Neural cell (in vitro differentiated cells): ENCODE data around the gene ZSWIM8. TPM values are rescaled to one million over a fixed set of nuclear protein-coding genes. Genes with fewer than 3 reads are reported as not detected.

Experiments used
- H2AFZ ChIP-seq: fragments of 200-600, 300-800 bp; sonication (generic), shearing (Covaris generic); 2 replicates; pipeline ENCODE4 v1.6.0; 2014; ENCODE audit warnings: low read depth, mild to moderate bottlenecking, antibody characterized with exemption, low read length, moderate library complexity
- H3F3A ChIP-seq: fragments of 200-600 bp; shearing (Covaris generic); 2 replicates; pipeline ENCODE4 v1.6.1; 2016; ENCODE audit warnings: mild to moderate bottlenecking, moderate library complexity, mixed read lengths, antibody characterized with exemption, low read length; ENCODE audit not compliant: insufficient read depth, poor library complexity, severe bottlenecking
- H3K27ac ChIP-seq: fragments of 200-600, 300-800 bp; sonication (generic), shearing (Covaris generic); 2 replicates; pipeline ENCODE4 v1.5.1; 2014; ENCODE audit warnings: mild to moderate bottlenecking, low read length, moderate library complexity
- H3K27me3 ChIP-seq: fragments of 300-800, 200-600 bp; sonication (generic), shearing (Covaris generic); 2 replicates; pipeline ENCODE4 v1.6.0; 2014; ENCODE audit warnings: mild to moderate bottlenecking, low read depth, low read length, moderate library complexity; ENCODE audit not compliant: insufficient read depth
- H3K36me3 ChIP-seq: fragments of 300-800, 200-600 bp; sonication (generic), shearing (Covaris generic); 2 replicates; pipeline ENCODE4 v1.5.1; 2014; ENCODE audit warnings: mild to moderate bottlenecking, antibody characterized with exemption, low read length, moderate library complexity; ENCODE audit not compliant: insufficient read depth
- H3K4me2 ChIP-seq: fragments of 300-800, 200-600 bp; sonication (generic), shearing (Covaris generic); 2 replicates; pipeline ENCODE4 v1.6.0; 2014; ENCODE audit warnings: mild to moderate bottlenecking, low read length
- H3K4me3 ChIP-seq: fragments of 300-800, 200-600 bp; sonication (generic), shearing (Covaris generic); 2 replicates; pipeline ENCODE4 v1.5.1; 2014; ENCODE audit warnings: mild to moderate bottlenecking, low read length, moderate library complexity
- H3K79me2 ChIP-seq: fragments of 200-600 bp; shearing (Covaris generic); replicated peaks from 2 replicates; pipeline ENCODE4 v1.6.0; 2014; ENCODE audit warnings: mild to moderate bottlenecking, low read length, moderate library complexity; ENCODE audit not compliant: insufficient read depth
- H3K9ac ChIP-seq: fragments of 300-800, 200-600 bp; sonication (generic), shearing (Covaris generic); 2 replicates; pipeline ENCODE4 v1.6.1; 2016; ENCODE audit warnings: mild to moderate bottlenecking, low read length, mixed read lengths
- H3K9me2 ChIP-seq: fragments of 200-600 bp; shearing (Covaris generic); 2 replicates; pipeline ENCODE4 v1.6.1; 2016; ENCODE audit warnings: mild to moderate bottlenecking, low read length, mixed read lengths; ENCODE audit not compliant: insufficient read depth
- H3K9me3 ChIP-seq: fragments of 200-600, 300-800 bp; sonication (generic), shearing (Covaris generic); 2 replicates; pipeline ENCODE4 v1.6.1; 2016; ENCODE audit warnings: mild to moderate bottlenecking, mixed run types, low read length, moderate library complexity, mixed read lengths
- H4K20me1 ChIP-seq: fragments of 200-600 bp; shearing (Covaris generic); 2 replicates; pipeline ENCODE4 v1.6.1; 2016; ENCODE audit warnings: mild to moderate bottlenecking, mixed run types; ENCODE audit not compliant: insufficient read depth
- EP300 ChIP-seq: fragments of 450-650 bp; conservative IDR thresholded peaks from 2 replicates; pipeline ENCODE4 v1.6.1; 2014; ENCODE audit warnings: antibody characterized with exemption, mild to moderate bottlenecking, moderate library complexity; ENCODE audit not compliant: poor library complexity, severe bottlenecking
- EZH2 ChIP-seq: fragments of 200-600, 300-800 bp; shearing (Covaris generic), sonication (generic); IDR thresholded peaks from 2 replicates; pipeline ENCODE4 v1.6.1; 2014; ENCODE audit warnings: antibody characterized with exemption, low read length, borderline replicate concordance, mild to moderate bottlenecking; ENCODE audit not compliant: insufficient read depth, poor library complexity, severe bottlenecking
- MXI1 ChIP-seq: fragments of 450-650 bp; conservative IDR thresholded peaks from 2 replicates; pipeline ENCODE4 v1.6.1; 2014; ENCODE audit warnings: antibody characterized with exemption, mild to moderate bottlenecking; ENCODE audit not compliant: poor library complexity, severe bottlenecking
- POLR2AphosphoS5 ChIP-seq: IDR thresholded peaks from 2 replicates; pipeline ENCODE4 v1.6.1; 2012
- RAD21 ChIP-seq: fragments of 450-650 bp; conservative IDR thresholded peaks from 2 replicates; pipeline ENCODE4 v1.6.1; 2014; ENCODE audit warnings: antibody characterized with exemption, mild to moderate bottlenecking, moderate library complexity
- SMC3 ChIP-seq: fragments of 450-650 bp; conservative IDR thresholded peaks from 2 replicates; pipeline ENCODE4 v1.6.1; 2014; ENCODE audit warnings: antibody characterized with exemption, mild to moderate bottlenecking, moderate library complexity; ENCODE audit not compliant: poor library complexity
- TAF1 ChIP-seq: IDR thresholded peaks from 2 replicates; pipeline ENCODE4 v1.6.1; 2012; ENCODE audit warnings: low read depth
- polyA plus RNA-seq: library from polyadenylated mRNA; depleted of rRNA; stranded (reverse); fragments of >200 nt; gene quantifications from 2 replicates; pipeline ENCODE4 v1.2.3, GENCODE V29; 2014
- TF ChIP-seq, protein P1 (sequence below): fragments of 450-650 bp; IDR thresholded peaks from 2 replicates; pipeline ENCODE4 v1.5.1; 2014; ENCODE audit warnings: antibody characterized with exemption, mild to moderate bottlenecking, moderate library complexity; ENCODE audit not compliant: poor library complexity, severe bottlenecking
- TF ChIP-seq, protein P2 (sequence below): IDR thresholded peaks from 2 replicates; pipeline ENCODE4 v1.6.1; 2012; ENCODE audit warnings: borderline replicate concordance

The ZSWIM8 gene
- polyA plus RNA-seq, 1 donor from 2014 or later = 69.1 TPM

DNA sequence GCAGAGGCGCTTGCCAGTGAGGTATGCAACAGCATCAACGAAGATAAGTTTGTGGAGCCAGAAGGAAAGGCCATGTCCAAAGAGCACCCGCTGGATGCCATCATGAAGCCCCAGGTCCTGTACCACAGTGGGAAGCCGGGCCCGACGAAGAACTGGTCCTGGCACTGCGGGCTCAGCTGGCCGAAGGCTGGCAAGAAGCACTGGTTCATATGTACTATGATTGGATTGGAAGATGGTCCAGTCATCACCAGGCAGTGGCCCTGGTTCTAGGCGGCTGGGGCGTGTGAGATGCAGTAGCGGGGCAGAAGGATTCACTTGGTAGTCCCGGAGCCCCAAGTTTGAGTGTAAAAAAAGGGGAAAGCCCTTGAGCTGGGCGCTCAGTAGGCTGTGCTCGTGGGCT is 22.1 kb downstream of the ZSWIM8 start:
- peaks cover 7% of the 10 kb centered on the region for H3K36me3 ChIP-seq
- peaks cover 7% of the 10 kb centered on the region for H3K79me2 ChIP-seq
- H3K4me2 ChIP-seq = no peak overlapping the region
- no peak overlapping the region for H3K27ac ChIP-seq
- no peaks in the 10 kb centered on the region for H3K9me3 ChIP-seq
- no peaks in the 10 kb centered on the region for H3F3A ChIP-seq
- no peak for TF ChIP-seq EZH2
- no peak for TF ChIP-seq EP300
- TF ChIP-seq, protein P1, sequence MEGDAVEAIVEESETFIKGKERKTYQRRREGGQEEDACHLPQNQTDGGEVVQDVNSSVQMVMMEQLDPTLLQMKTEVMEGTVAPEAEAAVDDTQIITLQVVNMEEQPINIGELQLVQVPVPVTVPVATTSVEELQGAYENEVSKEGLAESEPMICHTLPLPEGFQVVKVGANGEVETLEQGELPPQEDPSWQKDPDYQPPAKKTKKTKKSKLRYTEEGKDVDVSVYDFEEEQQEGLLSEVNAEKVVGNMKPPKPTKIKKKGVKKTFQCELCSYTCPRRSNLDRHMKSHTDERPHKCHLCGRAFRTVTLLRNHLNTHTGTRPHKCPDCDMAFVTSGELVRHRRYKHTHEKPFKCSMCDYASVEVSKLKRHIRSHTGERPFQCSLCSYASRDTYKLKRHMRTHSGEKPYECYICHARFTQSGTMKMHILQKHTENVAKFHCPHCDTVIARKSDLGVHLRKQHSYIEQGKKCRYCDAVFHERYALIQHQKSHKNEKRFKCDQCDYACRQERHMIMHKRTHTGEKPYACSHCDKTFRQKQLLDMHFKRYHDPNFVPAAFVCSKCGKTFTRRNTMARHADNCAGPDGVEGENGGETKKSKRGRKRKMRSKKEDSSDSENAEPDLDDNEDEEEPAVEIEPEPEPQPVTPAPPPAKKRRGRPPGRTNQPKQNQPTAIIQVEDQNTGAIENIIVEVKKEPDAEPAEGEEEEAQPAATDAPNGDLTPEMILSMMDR = no peak
- no peak for TF ChIP-seq TAF1
- no peak for TF ChIP-seq MXI1
- no peak for TF ChIP-seq SMC3
- TF ChIP-seq POLR2AphosphoS5 = no peak
- TF ChIP-seq, protein P2, sequence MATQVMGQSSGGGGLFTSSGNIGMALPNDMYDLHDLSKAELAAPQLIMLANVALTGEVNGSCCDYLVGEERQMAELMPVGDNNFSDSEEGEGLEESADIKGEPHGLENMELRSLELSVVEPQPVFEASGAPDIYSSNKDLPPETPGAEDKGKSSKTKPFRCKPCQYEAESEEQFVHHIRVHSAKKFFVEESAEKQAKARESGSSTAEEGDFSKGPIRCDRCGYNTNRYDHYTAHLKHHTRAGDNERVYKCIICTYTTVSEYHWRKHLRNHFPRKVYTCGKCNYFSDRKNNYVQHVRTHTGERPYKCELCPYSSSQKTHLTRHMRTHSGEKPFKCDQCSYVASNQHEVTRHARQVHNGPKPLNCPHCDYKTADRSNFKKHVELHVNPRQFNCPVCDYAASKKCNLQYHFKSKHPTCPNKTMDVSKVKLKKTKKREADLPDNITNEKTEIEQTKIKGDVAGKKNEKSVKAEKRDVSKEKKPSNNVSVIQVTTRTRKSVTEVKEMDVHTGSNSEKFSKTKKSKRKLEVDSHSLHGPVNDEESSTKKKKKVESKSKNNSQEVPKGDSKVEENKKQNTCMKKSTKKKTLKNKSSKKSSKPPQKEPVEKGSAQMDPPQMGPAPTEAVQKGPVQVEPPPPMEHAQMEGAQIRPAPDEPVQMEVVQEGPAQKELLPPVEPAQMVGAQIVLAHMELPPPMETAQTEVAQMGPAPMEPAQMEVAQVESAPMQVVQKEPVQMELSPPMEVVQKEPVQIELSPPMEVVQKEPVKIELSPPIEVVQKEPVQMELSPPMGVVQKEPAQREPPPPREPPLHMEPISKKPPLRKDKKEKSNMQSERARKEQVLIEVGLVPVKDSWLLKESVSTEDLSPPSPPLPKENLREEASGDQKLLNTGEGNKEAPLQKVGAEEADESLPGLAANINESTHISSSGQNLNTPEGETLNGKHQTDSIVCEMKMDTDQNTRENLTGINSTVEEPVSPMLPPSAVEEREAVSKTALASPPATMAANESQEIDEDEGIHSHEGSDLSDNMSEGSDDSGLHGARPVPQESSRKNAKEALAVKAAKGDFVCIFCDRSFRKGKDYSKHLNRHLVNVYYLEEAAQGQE = no peak
- H3K9ac ChIP-seq = no peak overlapping the region
- no peaks in the 10 kb centered on the region for H4K20me1 ChIP-seq
- H3K27me3 ChIP-seq = no peaks in the 10 kb centered on the region
- H2AFZ ChIP-seq = no peak overlapping the region
- no peak overlapping the region for H3K4me3 ChIP-seq
- no peaks in the 10 kb centered on the region for H3K9me2 ChIP-seq

DNA sequence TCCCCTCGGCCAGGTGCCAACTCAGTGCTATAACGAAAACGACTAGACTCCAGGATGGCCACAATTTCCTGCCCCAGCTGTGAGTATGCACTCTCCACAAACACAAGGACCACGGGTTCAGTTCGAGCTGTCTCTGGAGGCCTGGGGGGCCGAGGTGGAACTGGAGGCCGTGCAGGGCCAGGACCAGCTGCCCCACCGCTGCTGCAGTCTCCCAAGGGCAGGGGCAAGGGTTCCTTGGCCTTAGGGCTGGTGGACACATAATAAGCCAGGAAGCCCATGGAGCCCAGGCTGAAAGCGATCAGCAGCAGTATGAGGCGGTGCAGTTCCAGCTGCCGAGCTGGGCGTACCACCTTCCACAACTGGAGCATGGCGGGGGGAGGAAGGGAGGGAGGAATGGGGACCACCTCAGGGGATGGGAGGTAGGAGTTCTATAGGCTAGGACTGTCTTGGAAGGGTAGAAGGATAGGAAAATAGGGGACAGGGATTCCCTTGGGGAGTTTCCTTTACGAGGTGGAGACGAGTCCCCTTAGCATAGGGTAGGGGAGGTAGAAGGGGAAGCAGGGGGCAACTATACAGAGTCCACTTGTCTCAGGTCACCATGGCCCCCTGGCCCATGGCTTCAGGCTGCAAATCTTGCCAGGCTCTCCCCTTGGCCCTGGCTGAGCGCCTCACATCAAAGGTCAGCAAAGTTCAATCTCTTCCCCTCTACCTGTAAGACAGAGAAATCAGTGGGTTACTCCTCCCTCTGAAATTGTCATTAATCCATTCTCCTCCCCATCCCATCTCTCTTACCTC is 22.8 kb downstream of the ZSWIM8 start:
- no peaks in the 10 kb centered on the region for H3K9me3 ChIP-seq
- H3K4me2 ChIP-seq = no peak overlapping the region
- TF ChIP-seq, protein P1 = no peak
- TF ChIP-seq, protein P2 = no peak
- TF ChIP-seq SMC3 (no peak), MXI1 (no peak), RAD21 (no peak), EP300 (no peak), TAF1 (no peak), EZH2 (no peak), POLR2AphosphoS5 (no peak)
- no peak overlapping the region for H3K27ac ChIP-seq
- H3F3A ChIP-seq = no peaks in the 10 kb centered on the region
- no peaks in the 10 kb centered on the region for H3K9me2 ChIP-seq
- H2AFZ ChIP-seq = no peak overlapping the region
- H3K79me2 ChIP-seq = peaks cover 7% of the 10 kb centered on the region
- no peaks in the 10 kb centered on the region for H3K36me3 ChIP-seq
- no peaks in the 10 kb centered on the region for H4K20me1 ChIP-seq
- no peaks in the 10 kb centered on the region for H3K27me3 ChIP-seq
- no peak overlapping the region for H3K4me3 ChIP-seq
- no peak overlapping the region for H3K9ac ChIP-seq
